ENCODE measurements around the gene LSM4. TPM values are rescaled to one million over a fixed set of nuclear protein-coding genes. Genes with fewer than 3 reads are reported as not detected.
"Not testable (repeated sequence)": the region's sequence is repeated elsewhere in the genome, so short reads cannot be mapped to it uniquely, and the experiment has no call there.

LSM4 gene
- total RNA-seq (2014; rRNA removed; shearing (Covaris generic)) (167 and 203 TPM in 2 replicates), polyA plus RNA-seq (2016; fragmentation: Nextera tagmentation; extraction: Ambion mirVana) (200 and 208 TPM in 2 replicates)

DNA sequence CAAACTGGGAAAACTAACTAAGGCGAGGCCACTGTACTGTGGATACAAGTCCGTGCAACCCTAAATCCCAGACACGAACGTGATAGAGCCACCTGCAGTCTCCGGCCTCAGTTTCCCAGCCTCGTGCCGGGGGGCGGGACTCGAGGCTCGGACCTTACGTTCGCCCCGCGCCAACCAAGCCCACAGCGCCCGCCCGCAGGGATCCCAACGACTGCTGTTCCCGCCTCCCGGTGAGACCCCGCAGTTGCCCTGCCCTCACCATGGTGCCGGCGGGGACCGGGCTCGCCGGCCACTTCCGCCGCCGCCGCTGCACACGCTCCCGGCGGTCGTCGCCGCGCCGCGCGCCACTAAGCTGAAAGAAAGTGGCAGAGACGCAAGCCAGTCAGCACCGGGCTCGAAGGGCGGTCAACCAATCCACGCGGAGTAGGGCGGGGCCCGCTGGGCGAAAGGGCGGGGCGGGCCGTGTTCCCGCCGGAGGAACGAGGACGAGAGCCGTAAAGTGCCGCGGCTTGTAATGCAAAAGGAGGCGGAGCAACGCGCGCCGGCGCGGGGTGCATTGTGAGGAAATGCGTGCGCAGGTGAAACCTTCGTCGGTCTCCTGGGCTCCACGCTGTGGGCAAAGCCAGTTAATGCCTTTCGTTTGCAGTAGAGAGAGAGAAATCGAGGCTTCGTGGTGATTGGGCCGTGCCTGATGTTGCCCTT is at the start of gene LSM4:
LSM4 (minus strand) TSS at position 318 of the 702 bp plus-strand sequence; CDS start at position 262, 56 bp downstream.
- H3K9ac ChIP-seq, result peak within 1 kb of the TSS; percentile 89
- peak within 1 kb of the TSS; percentile 100 for H3K4me2 ChIP-seq (ENCODE audit: unreplicated experiment)
- in situ Hi-C loops (cut with MboI), result loop anchor here (5.0 kb wide), 1 partner anchor 46 kb away; no protein-coding TSS in a partner anchor
- no peaks in the 10 kb centered on the region for H3K36me3 ChIP-seq (ENCODE audit: low read depth)
- peak within 1 kb of the TSS; percentile 81 for H3K4me3 ChIP-seq
- no peaks in the 10 kb centered on the region for H4K20me1 ChIP-seq (ENCODE audit: insufficient read depth)
- peak; percentile 99 for DNase-seq
- H3F3A ChIP-seq (ENCODE audit: insufficient read depth), result peaks cover 18% of the 10 kb centered on the region
- H3K9me3 ChIP-seq (ENCODE audit: low read depth), result no peaks in the 10 kb centered on the region
- 1% methylated on average over 63 to 65 of the region's 75 CpGs for WGBS, 2 experiments (ENCODE audit: low coverage in 1 of 2, low lambda C conversion rate in 2 of 2, missing lambda C conversion rate in 2 of 2)
- peak within 1 kb of the TSS; percentile 82 for H3K27ac ChIP-seq
- no peaks in the 10 kb centered on the region for H3K27me3 ChIP-seq (replicated peaks; ENCODE audit: insufficient read depth)
- H3K4me1 ChIP-seq (ENCODE audit: insufficient read depth), result peaks cover 20% of the 10 kb centered on the region
- no peaks in the 10 kb centered on the region for H3K9me2 ChIP-seq (ENCODE audit: insufficient read depth)
- H3K79me2 ChIP-seq (ENCODE audit: insufficient read depth), result peaks cover 48% of the 10 kb centered on the region
- peak within 1 kb of the TSS; percentile 98 for H2AFZ ChIP-seq
- TF ChIP-seq EZH2 (IDR thresholded peaks at IDR 0.05; ENCODE audit: insufficient read depth, poor library complexity, severe bottlenecking) (no peak), EZH2phosphoT487 (IDR thresholded peaks at IDR 0.05; ENCODE audit: insufficient read depth, low read depth) (no peak)

DNA sequence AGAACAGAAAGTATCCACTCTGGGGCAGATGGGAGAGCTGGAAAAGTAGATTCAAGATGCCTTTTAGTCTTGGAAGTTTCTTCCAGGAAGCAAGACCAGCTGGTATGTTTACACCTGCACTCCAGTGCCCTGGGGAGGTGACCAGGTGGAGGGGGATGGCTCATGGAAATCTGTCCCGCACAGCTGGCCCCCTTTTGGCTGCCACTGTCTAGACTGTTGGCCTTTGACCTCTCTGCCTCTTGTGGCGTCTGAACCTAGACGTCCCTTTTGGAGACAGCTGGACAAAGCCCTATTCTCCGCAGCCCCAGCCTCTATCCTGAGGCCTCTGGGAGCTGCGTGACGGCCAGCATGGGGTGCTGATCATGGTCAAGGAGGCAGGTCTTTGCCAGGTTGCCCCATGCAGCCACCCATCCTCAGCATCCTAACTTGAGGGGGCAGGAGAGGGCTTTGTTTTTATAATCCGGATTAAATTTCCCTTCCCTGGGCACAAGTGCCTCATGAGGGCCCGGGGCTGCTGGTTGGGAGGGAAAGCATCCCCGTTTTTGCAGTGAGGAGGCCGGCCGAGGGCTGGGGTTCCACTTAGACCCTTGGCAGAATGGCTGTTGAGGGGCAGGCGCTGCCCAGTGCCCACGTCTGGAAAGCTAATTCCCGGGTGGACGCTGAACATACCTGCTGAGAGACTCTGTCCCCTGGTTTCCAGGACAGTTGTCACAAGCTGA is 45.8 kb upstream of the LSM4 start:
- in situ Hi-C loops (cut with MboI), result no loop called here

DNA sequence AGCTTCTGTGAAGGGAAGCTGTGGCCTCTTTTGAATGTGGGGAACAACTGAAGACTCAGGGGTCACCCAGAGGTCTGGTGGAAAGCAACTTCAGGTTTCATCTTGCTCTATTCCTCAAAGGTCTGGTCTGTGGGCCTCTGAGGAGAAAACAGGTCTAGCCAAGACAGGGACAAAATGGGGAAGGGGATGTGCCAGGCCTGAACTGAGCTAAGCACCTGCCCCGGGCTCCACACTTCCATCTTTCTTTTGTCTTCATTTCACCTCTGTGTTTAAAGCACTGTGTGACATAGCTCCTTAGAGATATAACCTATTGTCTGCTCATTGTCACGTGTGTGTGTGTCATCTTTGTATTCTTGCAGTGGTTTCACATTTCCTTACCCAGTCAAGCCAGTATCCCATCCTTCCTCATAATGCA is 43.2 kb upstream of the LSM4 start:
- Histone ChIP-seq H2AFZ (no peak overlapping the region), H3K9me2 (ENCODE audit: insufficient read depth) (no peaks in the 10 kb centered on the region), H3K9ac (no peak overlapping the region), H4K20me1 (ENCODE audit: insufficient read depth) (no peaks in the 10 kb centered on the region), H3K4me3 (no peak overlapping the region), H3K4me1 (ENCODE audit: insufficient read depth) (peaks cover 16% of the 10 kb centered on the region), H3K9me3 (ENCODE audit: low read depth) (no peaks in the 10 kb centered on the region), H3K79me2 (ENCODE audit: insufficient read depth) (no peaks in the 10 kb centered on the region), H3F3A (ENCODE audit: insufficient read depth) (0 out of 2 replicates have a peak, but pooled peaks cover 6% of the 10 kb centered on the region), H3K36me3 (ENCODE audit: low read depth) (no peaks in the 10 kb centered on the region), H3K4me2 (ENCODE audit: unreplicated experiment) (no peak overlapping the region), H3K27me3 (replicated peaks; ENCODE audit: insufficient read depth) (no peaks in the 10 kb centered on the region), H3K27ac (no peak overlapping the region)
- in situ Hi-C loops (cut with MboI), result no loop called here
- TF ChIP-seq EZH2phosphoT487 (IDR thresholded peaks at IDR 0.05; ENCODE audit: insufficient read depth, low read depth), result no peak
- TF ChIP-seq EZH2 (IDR thresholded peaks at IDR 0.05; ENCODE audit: insufficient read depth, poor library complexity, severe bottlenecking), result no peak
- WGBS, 2 experiments (ENCODE audit: low coverage in 1 of 2, low lambda C conversion rate in 2 of 2, missing lambda C conversion rate in 2 of 2), result 92 to 95% methylated on average over 2 of the region's 2 CpGs
- DNase-seq, result peak; percentile 24

More for the DNA sequence above, 45.8 kb upstream of the LSM4 start:
- no peaks in the 10 kb centered on the region for H4K20me1 ChIP-seq (ENCODE audit: insufficient read depth)
- H3K4me1 ChIP-seq (ENCODE audit: insufficient read depth), result peaks cover 19% of the 10 kb centered on the region
- TF ChIP-seq EZH2 (IDR thresholded peaks at IDR 0.05; ENCODE audit: insufficient read depth, poor library complexity, severe bottlenecking), result no peak
- no peak for TF ChIP-seq EZH2phosphoT487 (IDR thresholded peaks at IDR 0.05; ENCODE audit: insufficient read depth, low read depth)
- no peaks in the 10 kb centered on the region for H3K36me3 ChIP-seq (ENCODE audit: low read depth)
- H3K9ac ChIP-seq, result no peak overlapping the region
- no peak overlapping the region for H3K4me2 ChIP-seq (ENCODE audit: unreplicated experiment)
- no peak overlapping the region for H3K27ac ChIP-seq
- DNase-seq, result no peak
- 0 out of 2 replicates have a peak, but pooled peaks cover 6% of the 10 kb centered on the region for H3F3A ChIP-seq (ENCODE audit: insufficient read depth)
- 87 to 94% methylated on average over 14 to 15 of the region's 15 CpGs for WGBS, 2 experiments (ENCODE audit: low coverage in 1 of 2, low lambda C conversion rate in 2 of 2, missing lambda C conversion rate in 2 of 2)
- H3K27me3 ChIP-seq (replicated peaks; ENCODE audit: insufficient read depth), result no peaks in the 10 kb centered on the region
- no peak overlapping the region for H3K4me3 ChIP-seq
- H2AFZ ChIP-seq, result no peak overlapping the region
- H3K9me3 ChIP-seq (ENCODE audit: low read depth), result no peaks in the 10 kb centered on the region
- H3K9me2 ChIP-seq (ENCODE audit: insufficient read depth), result no peaks in the 10 kb centered on the region
- no peaks in the 10 kb centered on the region for H3K79me2 ChIP-seq (ENCODE audit: insufficient read depth)

DNA sequence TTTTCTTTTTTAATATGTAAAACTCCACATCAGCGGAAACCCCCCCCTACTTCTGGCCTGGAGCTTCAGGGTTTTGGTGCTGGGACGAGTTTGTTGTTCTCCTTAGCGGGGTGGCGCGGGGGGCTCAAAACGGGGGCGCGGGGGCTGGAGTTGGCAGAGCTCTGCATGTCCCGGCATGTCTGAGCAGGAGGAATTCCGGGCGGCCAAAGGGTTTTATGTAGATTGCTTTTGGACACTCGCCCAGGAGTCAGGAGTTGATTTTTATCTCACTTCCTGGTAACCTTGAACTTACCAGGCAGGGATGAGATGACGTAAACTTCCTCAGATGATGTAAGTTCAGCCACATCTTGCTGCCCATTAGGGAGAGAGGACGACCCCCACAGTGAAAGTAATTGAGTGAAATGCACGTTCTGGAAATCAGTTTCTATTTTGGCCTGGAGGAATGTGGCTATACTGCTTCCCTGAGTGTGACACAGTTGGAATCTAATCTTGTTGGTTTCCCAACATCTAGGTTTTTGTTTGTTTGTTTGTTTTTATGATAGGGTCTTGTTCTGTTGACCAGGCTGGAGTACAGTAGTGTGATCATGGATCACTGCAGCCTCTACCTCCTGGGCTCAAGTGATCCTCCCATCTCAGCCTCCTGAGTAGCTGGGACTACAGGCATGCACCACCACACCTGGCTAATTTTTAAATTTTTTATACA is 42.1 kb upstream of the LSM4 start:
- no peaks in the 10 kb centered on the region for H3K9me2 ChIP-seq (ENCODE audit: insufficient read depth)
- in situ Hi-C loops (cut with MboI), result no loop called here
- peak overlapping the region; percentile 76 for H3K27ac ChIP-seq
- peak; percentile 92 for DNase-seq
- no peaks in the 10 kb centered on the region for H3K36me3 ChIP-seq (ENCODE audit: low read depth)
- H3K79me2 ChIP-seq (ENCODE audit: insufficient read depth), result no peaks in the 10 kb centered on the region
- H3K4me1 ChIP-seq (ENCODE audit: insufficient read depth), result peaks cover 16% of the 10 kb centered on the region
- no peaks in the 10 kb centered on the region for H3K27me3 ChIP-seq (replicated peaks; ENCODE audit: insufficient read depth)
- 16 to 18% methylated on average over 14 of the region's 15 CpGs for WGBS, 2 experiments (ENCODE audit: low coverage in 1 of 2, low lambda C conversion rate in 2 of 2, missing lambda C conversion rate in 2 of 2)
- no peak for TF ChIP-seq EZH2 (IDR thresholded peaks at IDR 0.05; ENCODE audit: insufficient read depth, poor library complexity, severe bottlenecking)
- TF ChIP-seq EZH2phosphoT487 (IDR thresholded peaks at IDR 0.05; ENCODE audit: insufficient read depth, low read depth), result no peak
- H3F3A ChIP-seq (ENCODE audit: insufficient read depth), result 0 out of 2 replicates have a peak, but pooled peaks cover 6% of the 10 kb centered on the region
- peak overlapping the region; percentile 36 for H3K4me2 ChIP-seq (ENCODE audit: unreplicated experiment)
- peak overlapping the region; percentile 59 for H3K9ac ChIP-seq
- no peaks in the 10 kb centered on the region for H4K20me1 ChIP-seq (ENCODE audit: insufficient read depth)
- no peaks in the 10 kb centered on the region for H3K9me3 ChIP-seq (ENCODE audit: low read depth)
- no peak overlapping the region for H3K4me3 ChIP-seq
- peak overlapping the region; percentile 54 for H2AFZ ChIP-seq

DNA sequence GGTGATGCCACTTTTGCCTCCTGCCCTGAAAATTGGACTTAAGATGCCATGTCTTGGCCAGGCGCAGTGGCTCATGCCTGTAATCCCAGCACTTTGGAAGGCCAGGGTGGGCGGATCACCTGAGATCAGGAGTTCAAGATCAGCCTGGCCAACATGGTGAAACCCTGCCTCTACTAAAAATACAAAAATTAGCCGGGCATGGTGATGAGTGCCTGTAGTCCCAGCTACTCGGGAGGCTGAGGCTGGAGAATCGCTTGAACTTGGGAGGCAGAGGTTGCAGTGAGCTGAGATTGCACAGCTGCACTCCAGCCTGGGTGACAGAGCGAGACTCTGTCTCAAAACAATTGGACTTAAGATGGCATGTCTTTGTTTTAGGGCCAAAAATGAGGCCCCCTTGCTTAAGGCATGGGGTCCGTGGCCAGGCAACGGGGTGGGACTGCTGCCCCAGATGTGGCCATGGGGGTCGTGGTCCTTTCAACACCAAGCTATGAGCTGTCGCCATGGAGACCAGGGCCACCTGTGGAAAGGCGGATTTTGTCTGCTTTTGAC is 41.5 kb upstream of the LSM4 start:
- H3K4me1 ChIP-seq (ENCODE audit: insufficient read depth), result peaks cover 16% of the 10 kb centered on the region
- peak overlapping the region; percentile 76 for H3K27ac ChIP-seq
- H3K9me3 ChIP-seq (ENCODE audit: low read depth); H3K79me2 ChIP-seq (ENCODE audit: insufficient read depth); H3K36me3 ChIP-seq (ENCODE audit: low read depth); H3K4me3 ChIP-seq; H3K27me3 ChIP-seq (replicated peaks; ENCODE audit: insufficient read depth); in situ Hi-C loops (cut with MboI); H4K20me1 ChIP-seq (ENCODE audit: insufficient read depth); H3F3A ChIP-seq (ENCODE audit: insufficient read depth); H3K9me2 ChIP-seq (ENCODE audit: insufficient read depth); DNase-seq: not testable (repeated sequence)
- peak overlapping the region; percentile 59 for H3K9ac ChIP-seq
- peak overlapping the region; percentile 54 for H2AFZ ChIP-seq
- H3K4me2 ChIP-seq (ENCODE audit: unreplicated experiment), result peak overlapping the region; percentile 36
- WGBS, 2 experiments (ENCODE audit: low coverage in 1 of 2, low lambda C conversion rate in 2 of 2, missing lambda C conversion rate in 2 of 2), result 89 to 90% methylated on average over 11 of the region's 11 CpGs
